ENCODE measurements around the gene RBBP8NL. TPM values are rescaled to one million over a fixed set of nuclear protein-coding genes. Genes with fewer than 3 reads are reported as not detected.

RBBP8NL gene
- total and polyA plus RNA-seq, 2 experiments from 2014 or later = 0.10 to 1.1 TPM

DNA sequence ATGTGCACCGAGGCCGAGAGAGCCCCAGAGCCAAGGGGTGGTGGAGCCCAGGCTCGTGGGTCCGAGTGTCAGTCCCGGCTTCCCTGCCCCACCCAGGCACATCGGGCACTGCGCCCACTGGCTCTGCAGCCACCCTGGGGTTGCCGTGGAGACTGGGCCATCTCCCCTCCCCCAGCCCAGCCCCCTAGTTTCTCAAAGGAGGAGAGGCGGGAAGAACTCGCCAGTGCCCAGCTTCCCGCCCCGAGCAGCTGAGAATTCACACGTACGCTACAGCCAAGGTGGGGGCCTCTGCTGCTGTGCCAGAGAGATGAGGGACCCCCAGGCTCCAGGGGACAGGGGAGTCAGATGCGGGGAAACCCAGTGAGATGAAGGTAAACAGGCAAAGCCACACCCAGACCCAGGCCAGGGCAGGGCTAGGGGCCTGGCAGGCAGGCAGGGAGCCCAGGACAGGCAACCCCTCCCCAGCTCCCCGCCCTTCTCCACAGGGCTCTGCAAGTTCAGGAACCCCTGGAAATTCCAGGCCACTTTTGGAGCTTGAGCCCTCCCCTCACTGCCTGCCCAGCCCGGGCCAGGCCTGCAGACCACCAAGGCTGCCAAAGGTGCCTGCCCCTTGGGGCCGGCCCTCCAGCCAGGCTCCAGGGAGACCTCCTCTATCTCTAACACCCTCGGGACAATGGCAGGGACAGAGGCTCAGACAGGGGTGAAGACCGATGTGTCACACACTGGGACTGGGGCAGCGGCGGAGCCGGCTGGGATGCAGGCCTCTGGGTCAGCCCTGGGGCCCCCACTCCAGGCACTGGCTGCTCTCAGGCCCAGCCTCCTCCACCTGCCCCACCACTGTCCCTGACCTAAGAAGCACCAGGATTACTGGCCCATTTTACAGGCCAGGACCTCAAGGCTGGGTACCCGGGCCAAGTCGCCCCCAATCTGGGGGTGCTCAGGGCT, 66.2 kb downstream of the RBBP8NL start:
- Histone ChIP-seq H3K4me3 (peak overlapping the region; percentile 41; the same call in 1 of the 2 replicates), H4K20me1 (replicated peaks; ENCODE audit: insufficient read depth) (peaks cover 14% of the 10 kb centered on the region)
- DNase-seq (ENCODE audit: low spot score) = peak; percentile 62

More for the DNA sequence above, 66.2 kb downstream of the RBBP8NL start:
- H3K4me2 ChIP-seq = peak overlapping the region; percentile 83
- H3K79me2 ChIP-seq (replicated peaks; ENCODE audit: insufficient read depth) = peaks cover 92% of the 10 kb centered on the region
- H3K27me3 ChIP-seq (ENCODE audit: insufficient read depth) = no peaks in the 10 kb centered on the region
- Mint-ChIP-seq H3K27me3 (ENCODE audit: insufficient read depth, low read depth, poor library complexity) (peaks cover 18% of the 10 kb centered on the region), H3K36me3 (ENCODE audit: low read depth) (peaks cover 3% of the 10 kb centered on the region; the same call in 1 of the 3 replicates), H3K27ac (peak overlapping the region; percentile 94), H3K4me3 (peak overlapping the region; percentile 38; the same call in 1 of the 3 replicates), H3K4me1 (peaks cover 49% of the 10 kb centered on the region), H3K9me3 (no peaks in the 10 kb centered on the region)
- no peaks in the 10 kb centered on the region for H3K9me2 ChIP-seq (ENCODE audit: insufficient read depth)
- H2AFZ ChIP-seq = no peak overlapping the region
- peaks cover 52% of the 10 kb centered on the region for H3K4me1 ChIP-seq (ENCODE audit: insufficient read depth)
- TF ChIP-seq POLR2AphosphoS5 (IDR thresholded peaks at IDR 0.05; ENCODE audit: low read depth) (no peak), NANOG (IDR thresholded peaks at IDR 0.05; ENCODE audit: borderline replicate concordance) (no peak), EZH2 (IDR thresholded peaks at IDR 0.05; ENCODE audit: low read depth, unreplicated experiment) (no peak), ZNF331 (CRISPR knock-in tag; IDR thresholded peaks at IDR 0.05; ENCODE audit: low read depth) (no peak), EZH2phosphoT487 (IDR thresholded peaks at IDR 0.05; ENCODE audit: unreplicated experiment) (no peak), JUNB (IDR thresholded peaks at IDR 0.05; ENCODE audit: unreplicated experiment) (no peak), CREB1 (CRISPR knock-in tag; IDR thresholded peaks at IDR 0.05; ENCODE audit: low read depth) (no peak), ZNF114 (CRISPR knock-in tag; IDR thresholded peaks at IDR 0.05) (no peak), STAT1 (IDR thresholded peaks at IDR 0.05; ENCODE audit: unreplicated experiment) (no peak)
- TF ChIP-seq, protein P1, sequence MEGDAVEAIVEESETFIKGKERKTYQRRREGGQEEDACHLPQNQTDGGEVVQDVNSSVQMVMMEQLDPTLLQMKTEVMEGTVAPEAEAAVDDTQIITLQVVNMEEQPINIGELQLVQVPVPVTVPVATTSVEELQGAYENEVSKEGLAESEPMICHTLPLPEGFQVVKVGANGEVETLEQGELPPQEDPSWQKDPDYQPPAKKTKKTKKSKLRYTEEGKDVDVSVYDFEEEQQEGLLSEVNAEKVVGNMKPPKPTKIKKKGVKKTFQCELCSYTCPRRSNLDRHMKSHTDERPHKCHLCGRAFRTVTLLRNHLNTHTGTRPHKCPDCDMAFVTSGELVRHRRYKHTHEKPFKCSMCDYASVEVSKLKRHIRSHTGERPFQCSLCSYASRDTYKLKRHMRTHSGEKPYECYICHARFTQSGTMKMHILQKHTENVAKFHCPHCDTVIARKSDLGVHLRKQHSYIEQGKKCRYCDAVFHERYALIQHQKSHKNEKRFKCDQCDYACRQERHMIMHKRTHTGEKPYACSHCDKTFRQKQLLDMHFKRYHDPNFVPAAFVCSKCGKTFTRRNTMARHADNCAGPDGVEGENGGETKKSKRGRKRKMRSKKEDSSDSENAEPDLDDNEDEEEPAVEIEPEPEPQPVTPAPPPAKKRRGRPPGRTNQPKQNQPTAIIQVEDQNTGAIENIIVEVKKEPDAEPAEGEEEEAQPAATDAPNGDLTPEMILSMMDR (conservative IDR thresholded peaks at IDR 0.05; ENCODE audit: low read depth in 2 of 2) = no peak
- TF ChIP-seq, protein P2, sequence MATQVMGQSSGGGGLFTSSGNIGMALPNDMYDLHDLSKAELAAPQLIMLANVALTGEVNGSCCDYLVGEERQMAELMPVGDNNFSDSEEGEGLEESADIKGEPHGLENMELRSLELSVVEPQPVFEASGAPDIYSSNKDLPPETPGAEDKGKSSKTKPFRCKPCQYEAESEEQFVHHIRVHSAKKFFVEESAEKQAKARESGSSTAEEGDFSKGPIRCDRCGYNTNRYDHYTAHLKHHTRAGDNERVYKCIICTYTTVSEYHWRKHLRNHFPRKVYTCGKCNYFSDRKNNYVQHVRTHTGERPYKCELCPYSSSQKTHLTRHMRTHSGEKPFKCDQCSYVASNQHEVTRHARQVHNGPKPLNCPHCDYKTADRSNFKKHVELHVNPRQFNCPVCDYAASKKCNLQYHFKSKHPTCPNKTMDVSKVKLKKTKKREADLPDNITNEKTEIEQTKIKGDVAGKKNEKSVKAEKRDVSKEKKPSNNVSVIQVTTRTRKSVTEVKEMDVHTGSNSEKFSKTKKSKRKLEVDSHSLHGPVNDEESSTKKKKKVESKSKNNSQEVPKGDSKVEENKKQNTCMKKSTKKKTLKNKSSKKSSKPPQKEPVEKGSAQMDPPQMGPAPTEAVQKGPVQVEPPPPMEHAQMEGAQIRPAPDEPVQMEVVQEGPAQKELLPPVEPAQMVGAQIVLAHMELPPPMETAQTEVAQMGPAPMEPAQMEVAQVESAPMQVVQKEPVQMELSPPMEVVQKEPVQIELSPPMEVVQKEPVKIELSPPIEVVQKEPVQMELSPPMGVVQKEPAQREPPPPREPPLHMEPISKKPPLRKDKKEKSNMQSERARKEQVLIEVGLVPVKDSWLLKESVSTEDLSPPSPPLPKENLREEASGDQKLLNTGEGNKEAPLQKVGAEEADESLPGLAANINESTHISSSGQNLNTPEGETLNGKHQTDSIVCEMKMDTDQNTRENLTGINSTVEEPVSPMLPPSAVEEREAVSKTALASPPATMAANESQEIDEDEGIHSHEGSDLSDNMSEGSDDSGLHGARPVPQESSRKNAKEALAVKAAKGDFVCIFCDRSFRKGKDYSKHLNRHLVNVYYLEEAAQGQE (IDR thresholded peaks at IDR 0.05; ENCODE audit: unreplicated experiment) = no peak
- TF ChIP-seq, protein P3, sequence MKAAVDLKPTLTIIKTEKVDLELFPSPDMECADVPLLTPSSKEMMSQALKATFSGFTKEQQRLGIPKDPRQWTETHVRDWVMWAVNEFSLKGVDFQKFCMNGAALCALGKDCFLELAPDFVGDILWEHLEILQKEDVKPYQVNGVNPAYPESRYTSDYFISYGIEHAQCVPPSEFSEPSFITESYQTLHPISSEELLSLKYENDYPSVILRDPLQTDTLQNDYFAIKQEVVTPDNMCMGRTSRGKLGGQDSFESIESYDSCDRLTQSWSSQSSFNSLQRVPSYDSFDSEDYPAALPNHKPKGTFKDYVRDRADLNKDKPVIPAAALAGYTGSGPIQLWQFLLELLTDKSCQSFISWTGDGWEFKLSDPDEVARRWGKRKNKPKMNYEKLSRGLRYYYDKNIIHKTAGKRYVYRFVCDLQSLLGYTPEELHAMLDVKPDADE (IDR thresholded peaks at IDR 0.05) = no peak
- TF ChIP-seq, protein P4, sequence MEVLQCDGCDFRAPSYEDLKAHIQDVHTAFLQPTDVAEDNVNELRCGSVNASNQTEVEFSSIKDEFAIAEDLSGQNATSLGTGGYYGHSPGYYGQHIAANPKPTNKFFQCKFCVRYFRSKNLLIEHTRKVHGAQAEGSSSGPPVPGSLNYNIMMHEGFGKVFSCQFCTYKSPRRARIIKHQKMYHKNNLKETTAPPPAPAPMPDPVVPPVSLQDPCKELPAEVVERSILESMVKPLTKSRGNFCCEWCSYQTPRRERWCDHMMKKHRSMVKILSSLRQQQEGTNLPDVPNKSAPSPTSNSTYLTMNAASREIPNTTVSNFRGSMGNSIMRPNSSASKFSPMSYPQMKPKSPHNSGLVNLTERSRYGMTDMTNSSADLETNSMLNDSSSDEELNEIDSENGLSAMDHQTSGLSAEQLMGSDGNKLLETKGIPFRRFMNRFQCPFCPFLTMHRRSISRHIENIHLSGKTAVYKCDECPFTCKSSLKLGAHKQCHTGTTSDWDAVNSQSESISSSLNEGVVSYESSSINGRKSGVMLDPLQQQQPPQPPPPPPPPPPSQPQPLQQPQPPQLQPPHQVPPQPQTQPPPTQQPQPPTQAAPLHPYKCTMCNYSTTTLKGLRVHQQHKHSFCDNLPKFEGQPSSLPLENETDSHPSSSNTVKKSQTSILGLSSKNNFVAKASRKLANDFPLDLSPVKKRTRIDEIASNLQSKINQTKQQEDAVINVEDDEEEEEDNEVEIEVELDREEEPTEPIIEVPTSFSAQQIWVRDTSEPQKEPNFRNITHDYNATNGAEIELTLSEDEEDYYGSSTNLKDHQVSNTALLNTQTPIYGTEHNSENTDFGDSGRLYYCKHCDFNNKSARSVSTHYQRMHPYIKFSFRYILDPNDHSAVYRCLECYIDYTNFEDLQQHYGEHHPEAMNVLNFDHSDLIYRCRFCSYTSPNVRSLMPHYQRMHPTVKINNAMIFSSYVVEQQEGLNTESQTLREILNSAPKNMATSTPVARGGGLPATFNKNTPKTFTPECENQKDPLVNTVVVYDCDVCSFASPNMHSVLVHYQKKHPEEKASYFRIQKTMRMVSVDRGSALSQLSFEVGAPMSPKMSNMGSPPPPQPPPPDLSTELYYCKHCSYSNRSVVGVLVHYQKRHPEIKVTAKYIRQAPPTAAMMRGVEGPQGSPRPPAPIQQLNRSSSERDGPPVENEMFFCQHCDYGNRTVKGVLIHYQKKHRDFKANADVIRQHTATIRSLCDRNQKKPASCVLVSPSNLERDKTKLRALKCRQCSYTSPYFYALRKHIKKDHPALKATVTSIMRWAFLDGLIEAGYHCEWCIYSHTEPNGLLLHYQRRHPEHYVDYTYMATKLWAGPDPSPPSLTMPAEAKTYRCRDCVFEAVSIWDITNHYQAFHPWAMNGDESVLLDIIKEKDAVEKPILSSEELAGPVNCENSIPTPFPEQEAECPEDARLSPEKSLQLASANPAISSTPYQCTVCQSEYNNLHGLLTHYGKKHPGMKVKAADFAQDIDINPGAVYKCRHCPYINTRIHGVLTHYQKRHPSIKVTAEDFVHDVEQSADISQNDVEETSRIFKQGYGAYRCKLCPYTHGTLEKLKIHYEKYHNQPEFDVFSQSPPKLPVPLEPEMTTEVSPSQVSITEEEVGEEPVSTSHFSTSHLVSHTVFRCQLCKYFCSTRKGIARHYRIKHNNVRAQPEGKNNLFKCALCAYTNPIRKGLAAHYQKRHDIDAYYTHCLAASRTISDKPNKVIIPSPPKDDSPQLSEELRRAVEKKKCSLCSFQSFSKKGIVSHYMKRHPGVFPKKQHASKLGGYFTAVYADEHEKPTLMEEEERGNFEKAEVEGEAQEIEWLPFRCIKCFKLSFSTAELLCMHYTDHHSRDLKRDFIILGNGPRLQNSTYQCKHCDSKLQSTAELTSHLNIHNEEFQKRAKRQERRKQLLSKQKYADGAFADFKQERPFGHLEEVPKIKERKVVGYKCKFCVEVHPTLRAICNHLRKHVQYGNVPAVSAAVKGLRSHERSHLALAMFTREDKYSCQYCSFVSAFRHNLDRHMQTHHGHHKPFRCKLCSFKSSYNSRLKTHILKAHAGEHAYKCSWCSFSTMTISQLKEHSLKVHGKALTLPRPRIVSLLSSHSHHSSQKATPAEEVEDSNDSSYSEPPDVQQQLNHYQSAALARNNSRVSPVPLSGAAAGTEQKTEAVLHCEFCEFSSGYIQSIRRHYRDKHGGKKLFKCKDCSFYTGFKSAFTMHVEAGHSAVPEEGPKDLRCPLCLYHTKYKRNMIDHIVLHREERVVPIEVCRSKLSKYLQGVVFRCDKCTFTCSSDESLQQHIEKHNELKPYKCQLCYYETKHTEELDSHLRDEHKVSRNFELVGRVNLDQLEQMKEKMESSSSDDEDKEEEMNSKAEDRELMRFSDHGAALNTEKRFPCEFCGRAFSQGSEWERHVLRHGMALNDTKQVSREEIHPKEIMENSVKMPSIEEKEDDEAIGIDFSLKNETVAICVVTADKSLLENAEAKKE (CRISPR knock-in tag; IDR thresholded peaks at IDR 0.05) = no peak
- H3K27ac ChIP-seq (ENCODE audit: low read depth) = peak overlapping the region; percentile 99
- H3K36me3 ChIP-seq (ENCODE audit: insufficient read depth) = no peaks in the 10 kb centered on the region
- H3F3A ChIP-seq (replicated peaks; ENCODE audit: low read depth) = peaks cover 27% of the 10 kb centered on the region
- ATAC-seq = peak; percentile 11

All from GM23338 (cell line).